Activated gamma-delta T cell treated with anti-CD3 and anti-CD28 coated beads, Interleukin-2, amount 50 U/mL, for 16 hours (primary cell): ENCODE results near the gene SCPEP1.
"Not testable (repeated sequence)": the region's sequence is repeated elsewhere in the genome, so short reads cannot be mapped to it uniquely, and the experiment has no call there.

ENCODE experiments used
- DNase-seq: peaks from one replicate; pipeline ENCODE4 v3.0.0-alpha.2; 2020; ENCODE audit warnings: low read depth

The SCPEP1 gene

GRCh38 chr17:56977673-56978395 is at the start of gene SCPEP1:
Gene SCPEP1, plus strand, starts transcription at chr17:56978131. Its CDS starts 29 bp downstream, at chr17:56978160.
- peak; percentile 60 for DNase-seq

GRCh38 chr17:56928586-56928985 is 49.3 kb upstream of the SCPEP1 start:
- no peak for DNase-seq

GRCh38 chr17:56929362-56929969 is 48.5 kb upstream of the SCPEP1 start:
- no peak for DNase-seq

- no peak for DNase-seq
Measured at GRCh38 chr17:56930739-56931337, 47.1 kb upstream of the SCPEP1 start.

GRCh38 chr17:56933151-56933745 is 44.7 kb upstream of the SCPEP1 start:
- DNase-seq: no peak

GRCh38 chr17:56933868-56934267 is 44.1 kb upstream of the SCPEP1 start:
- DNase-seq: no peak

GRCh38 chr17:56934280-56934679 is 43.7 kb upstream of the SCPEP1 start:
- no peak for DNase-seq

GRCh38 chr17:56935461-56935860 is 42.5 kb upstream of the SCPEP1 start:
- no peak for DNase-seq

- DNase-seq: no peak
Measured at GRCh38 chr17:56936697-56937322, 41.1 kb upstream of the SCPEP1 start.

GRCh38 chr17:56937687-56938086 is 40.2 kb upstream of the SCPEP1 start:
- DNase-seq: no peak

- DNase-seq: not testable (repeated sequence)
Measured at GRCh38 chr17:56938206-56938605, 39.7 kb upstream of the SCPEP1 start.

- no peak for DNase-seq
Measured at GRCh38 chr17:56939869-56940484, 38.0 kb upstream of the SCPEP1 start.

- no peak for DNase-seq
Measured at GRCh38 chr17:56943505-56944125, 34.3 kb upstream of the SCPEP1 start.

GRCh38 chr17:56945938-56946505 is 31.9 kb upstream of the SCPEP1 start:
- no peak for DNase-seq

GRCh38 chr17:56947741-56948140 is 30.2 kb upstream of the SCPEP1 start:
- no peak for DNase-seq

- no peak for DNase-seq
Measured at GRCh38 chr17:56948491-56948890, 29.4 kb upstream of the SCPEP1 start.

GRCh38 chr17:56949595-56949994 is 28.3 kb upstream of the SCPEP1 start:
- no peak for DNase-seq

- no peak for DNase-seq
Measured at GRCh38 chr17:56956992-56957391, 20.9 kb upstream of the SCPEP1 start.

GRCh38 chr17:56960596-56961538 is 17.1 kb upstream of the SCPEP1 start, which contains the start of gene COIL:
Gene COIL, minus strand, starts transcription at chr17:56961050. Its CDS starts 31 bp downstream, at chr17:56961019.
- DNase-seq: peak; percentile 91

GRCh38 chr17:56965241-56965640 is 12.7 kb upstream of the SCPEP1 start:
- DNase-seq: not testable (repeated sequence)
